Testis (tissue), 3 donors: ENCODE data around the gene SSR4. TPM values are rescaled to one million over a fixed set of nuclear protein-coding genes. Genes with fewer than 3 reads are reported as not detected.

Experiments
- DNase-seq: peaks from one replicate; pipeline ENCODE4 v3.0.0-alpha.2; 2019
- H3K27ac ChIP-seq, 2 donors: fragments of 200-600 bp; sonication (generic); one replicate each; pipeline ENCODE4 v1.5.1; 2019
- H3K27me3 ChIP-seq: fragments of 200-600 bp; sonication (generic); one replicate; pipeline ENCODE4 v1.5.1; 2019
- H3K36me3 ChIP-seq: fragments of 200-600 bp; sonication (generic); one replicate; pipeline ENCODE4 v1.5.1; 2017; ENCODE audit warnings: low read depth; ENCODE audit errors: missing control alignments
- H3K4me1 ChIP-seq: fragments of 200-600 bp; sonication (generic); one replicate; pipeline ENCODE4 v1.5.1; 2019
- H3K4me3 ChIP-seq, 2 donors: fragments of 200-600 bp; sonication (generic); one replicate each; pipeline ENCODE4 v1.5.1; 2017 to 2019
- H3K9me3 ChIP-seq: fragments of 200-600 bp; sonication (generic); one replicate; pipeline ENCODE4 v1.5.1; 2017
- POLR2A ChIP-seq: fragments of 450-650 bp; IDR thresholded peaks from one replicate; pipeline ENCODE4 v1.6.1; 2017; ENCODE audit warnings: antibody characterized with exemption, mild to moderate bottlenecking, moderate library complexity
- WGBS, 2 donors: methylation state at CpG; one replicate each; pipeline ENCODE4 v1.1.5; 2018; 5-methylcytosine and 5-hydroxymethylcytosine counted together
- intact Hi-C: fragments of 100-400 bp; cut with DNase I; formaldehyde crosslinking; loops from one replicate; pipeline ENCODE4 v1.15.1; 2023; ENCODE audit warnings: low total_unique reads
- polyA plus RNA-seq: library from polyadenylated mRNA; stranded (reverse); fragments of 350-450 nt; fragmentation: Illumina TruSeq; extraction: RNeasy Lipid Tissue Mini Kit (QIAGEN cat#74804); gene quantifications from one replicate; pipeline ENCODE4 v1.2.3, GENCODE V29; 2014; ENCODE audit warnings: low read depth, low replicate concordance; ENCODE audit not compliant: insufficient read depth
- total RNA-seq, 2 donors: library from RNA; depleted of rRNA; stranded (reverse); fragments of >200 nt; gene quantifications; one replicate each; pipeline ENCODE4 v1.2.3, GENCODE V29; 2016
- TF ChIP-seq, protein P1 (sequence below), 3 experiments: fragments of 450-650 bp in 2 of 3; fragments of 200-600 bp in 1 of 3; sonication (generic) in 1 of 3; IDR thresholded peaks; one replicate each; pipeline ENCODE4 v1.5.1; 2016 to 2019; ENCODE audit warnings: antibody characterized with exemption in 3 of 3, mild to moderate bottlenecking in 2 of 3, moderate library complexity in 1 of 3

Gene SSR4
- total and polyA plus RNA-seq, 3 donors from 2014 or later, result 246 to 294 (median 275) TPM

DNA sequence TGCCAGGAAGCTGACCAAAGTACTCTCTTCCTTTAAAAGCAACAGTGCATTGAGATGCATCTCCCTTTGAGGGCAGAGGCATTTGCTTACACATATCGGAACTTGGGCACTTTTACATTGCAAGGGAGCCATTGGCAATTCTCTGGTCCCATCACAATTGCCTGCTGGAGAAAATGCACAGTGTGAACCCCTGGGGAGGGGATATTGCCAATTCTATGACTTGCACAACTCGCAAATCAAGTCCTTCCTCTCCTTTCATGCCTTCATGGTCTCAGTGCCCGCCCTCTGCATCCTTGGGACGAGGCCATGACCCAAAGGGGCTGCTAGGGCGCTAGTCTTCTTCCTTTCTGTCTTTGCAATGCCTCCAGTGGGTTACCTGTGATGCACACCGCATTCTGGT lies 50.7 kb downstream of the SSR4 start:
- Histone ChIP-seq H3K9me3 (no peaks in the 10 kb centered on the region), H3K4me1 (no peaks in the 10 kb centered on the region), H3K27ac (no peak overlapping the region), H3K36me3 (no peaks in the 10 kb centered on the region), H3K4me3 (no peak overlapping the region), H3K27me3 (no peaks in the 10 kb centered on the region)
- TF ChIP-seq, protein P1, sequence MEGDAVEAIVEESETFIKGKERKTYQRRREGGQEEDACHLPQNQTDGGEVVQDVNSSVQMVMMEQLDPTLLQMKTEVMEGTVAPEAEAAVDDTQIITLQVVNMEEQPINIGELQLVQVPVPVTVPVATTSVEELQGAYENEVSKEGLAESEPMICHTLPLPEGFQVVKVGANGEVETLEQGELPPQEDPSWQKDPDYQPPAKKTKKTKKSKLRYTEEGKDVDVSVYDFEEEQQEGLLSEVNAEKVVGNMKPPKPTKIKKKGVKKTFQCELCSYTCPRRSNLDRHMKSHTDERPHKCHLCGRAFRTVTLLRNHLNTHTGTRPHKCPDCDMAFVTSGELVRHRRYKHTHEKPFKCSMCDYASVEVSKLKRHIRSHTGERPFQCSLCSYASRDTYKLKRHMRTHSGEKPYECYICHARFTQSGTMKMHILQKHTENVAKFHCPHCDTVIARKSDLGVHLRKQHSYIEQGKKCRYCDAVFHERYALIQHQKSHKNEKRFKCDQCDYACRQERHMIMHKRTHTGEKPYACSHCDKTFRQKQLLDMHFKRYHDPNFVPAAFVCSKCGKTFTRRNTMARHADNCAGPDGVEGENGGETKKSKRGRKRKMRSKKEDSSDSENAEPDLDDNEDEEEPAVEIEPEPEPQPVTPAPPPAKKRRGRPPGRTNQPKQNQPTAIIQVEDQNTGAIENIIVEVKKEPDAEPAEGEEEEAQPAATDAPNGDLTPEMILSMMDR (IDR thresholded peaks at IDR 0.05), result no peak
- TF ChIP-seq POLR2A, result no peak
- intact Hi-C loops, result no loop called here
- WGBS, 2 donors, result 49 to 65% methylated on average over 5 to 6 of the region's 6 CpGs
- DNase-seq, result no peak

DNA sequence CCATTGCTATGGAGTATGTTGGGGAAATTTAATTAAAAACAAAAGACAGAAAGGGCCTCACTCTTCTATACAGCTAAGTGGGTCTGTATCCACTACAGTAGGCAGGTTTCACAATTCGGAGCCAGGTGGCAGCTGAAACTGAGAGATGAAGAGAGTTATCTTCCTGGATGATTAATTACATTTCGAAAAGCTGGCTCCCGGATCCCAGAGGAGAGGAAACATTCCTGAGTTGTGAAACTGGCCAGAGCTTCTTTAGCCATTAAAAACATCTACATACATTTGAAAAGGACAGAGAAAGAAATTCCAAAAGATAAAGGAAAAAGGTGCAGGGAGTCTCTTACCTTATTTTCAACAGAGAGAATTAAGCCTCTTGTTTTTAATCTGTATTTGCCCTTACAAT lies 51.4 kb downstream of the SSR4 start:
- WGBS, 2 donors, result 28 to 32% methylated on average over 3 of the region's 3 CpGs
- TF ChIP-seq, protein P1 (IDR thresholded peaks at IDR 0.05), result no peak
- TF ChIP-seq POLR2A, result no peak
- Histone ChIP-seq H3K4me3 (no peak overlapping the region), H3K9me3 (no peaks in the 10 kb centered on the region), H3K27ac (no peak overlapping the region), H3K27me3 (no peaks in the 10 kb centered on the region), H3K36me3 (no peaks in the 10 kb centered on the region), H3K4me1 (no peaks in the 10 kb centered on the region)
- DNase-seq, result no peak
- intact Hi-C loops, result no loop called here

Other genes with a start within 250 kb of the SSR4 start
- gene CCNQ, start 195.5 kb upstream of the SSR4 start, total RNA-seq, result 10 to 100 TPM; 26.9 to 27.6 TPM
- 19.6 TPM for gene CCNQ, start 195.5 kb upstream of the SSR4 start, polyA plus RNA-seq
- 10 to 100 TPM in 1 of 2 donors, 1 to 10 TPM in 1; 6.2 to 10.2 TPM for gene DUSP9, start 147.5 kb upstream of the SSR4 start, total RNA-seq
- 2.5 TPM for gene DUSP9, start 147.5 kb upstream of the SSR4 start, polyA plus RNA-seq
- 10 to 100 TPM; 41.0 to 51.5 TPM for gene PNCK, start 120.9 kb upstream of the SSR4 start, total RNA-seq
- gene PNCK, start 120.9 kb upstream of the SSR4 start, polyA plus RNA-seq, result 19.9 TPM
- gene SLC6A8, start 106.7 kb upstream of the SSR4 start, total RNA-seq, result 100 to 1,000 TPM in 1 of 2 donors, 10 to 100 TPM in 1; 91.3 to 107 TPM
- 73.5 TPM for gene SLC6A8, start 106.7 kb upstream of the SSR4 start, polyA plus RNA-seq
- gene BCAP31, start 70.3 kb upstream of the SSR4 start, total RNA-seq, result 100 to 1,000 TPM; 149 to 153 TPM
- 222 TPM for gene BCAP31, start 70.3 kb upstream of the SSR4 start, polyA plus RNA-seq
- 100 to 1,000 TPM in 1 of 2 donors, 10 to 100 TPM in 1; 84.4 to 112 TPM for gene ABCD1, start 69.8 kb upstream of the SSR4 start, total RNA-seq
- gene ABCD1, start 69.8 kb upstream of the SSR4 start, polyA plus RNA-seq, result 34.3 TPM
- gene PLXNB3, start 30.4 kb upstream of the SSR4 start, total RNA-seq, result 10 to 100 TPM; 49.3 to 57.9 TPM
- 28.0 TPM for gene PLXNB3, start 30.4 kb upstream of the SSR4 start, polyA plus RNA-seq
- 1 to 10 TPM in 1 of 2 donors, under 1 TPM in 1; 0.62 to 2.2 TPM for gene SRPK3, start 13.6 kb upstream of the SSR4 start, total RNA-seq
- gene SRPK3, start 13.6 kb upstream of the SSR4 start, polyA plus RNA-seq, result 1.3 TPM
- gene IDH3G, start 293 bp upstream of the SSR4 start, total RNA-seq, result 10 to 100 TPM; 74.9 to 83.1 TPM
- 52.4 TPM for gene IDH3G, start 293 bp upstream of the SSR4 start, polyA plus RNA-seq
- 10 to 100 TPM; 13.5 to 17.2 TPM for gene PDZD4, start 35.9 kb downstream of the SSR4 start, total RNA-seq
- 11.2 TPM for gene PDZD4, start 35.9 kb downstream of the SSR4 start, polyA plus RNA-seq
- gene L1CAM, start 91.5 kb downstream of the SSR4 start, total RNA-seq, result 1 to 10 TPM; 1.7 to 4.5 TPM
- gene L1CAM, start 91.5 kb downstream of the SSR4 start, polyA plus RNA-seq, result 2.5 TPM
- 1 to 10 TPM in 1 of 2 donors, under 1 TPM in 1; 0.74 to 1.1 TPM for gene AVPR2, start 110.0 kb downstream of the SSR4 start, total RNA-seq
- gene AVPR2, start 110.0 kb downstream of the SSR4 start, polyA plus RNA-seq, result 1.3 TPM
- gene ARHGAP4, start 131.6 kb downstream of the SSR4 start, total RNA-seq, result 10 to 100 TPM; 34.6 to 41.3 TPM
- gene ARHGAP4, start 131.6 kb downstream of the SSR4 start, polyA plus RNA-seq, result 25.6 TPM
- gene NAA10, start 140.4 kb downstream of the SSR4 start, total RNA-seq, result 10 to 100 TPM; 46.7 to 52.8 TPM
- gene NAA10, start 140.4 kb downstream of the SSR4 start, polyA plus RNA-seq, result 33.9 TPM
- 1 to 10 TPM; 2.8 to 3.4 TPM for gene RENBP, start 150.0 kb downstream of the SSR4 start, total RNA-seq
- gene RENBP, start 150.0 kb downstream of the SSR4 start, polyA plus RNA-seq, result 4.8 TPM
- 100 to 1,000 TPM; 102 to 115 TPM for gene HCFC1, start 177.2 kb downstream of the SSR4 start, total RNA-seq
- 32.3 TPM for gene HCFC1, start 177.2 kb downstream of the SSR4 start, polyA plus RNA-seq
- gene TMEM187, start 178.1 kb downstream of the SSR4 start, total RNA-seq, result 10 to 100 TPM; 13.1 to 15.7 TPM
- gene TMEM187, start 178.1 kb downstream of the SSR4 start, polyA plus RNA-seq, result 6.1 TPM
- 10 to 100 TPM; 77.6 to 90.8 TPM for gene IRAK1, start 225.2 kb downstream of the SSR4 start, total RNA-seq
- 48.6 TPM for gene IRAK1, start 225.2 kb downstream of the SSR4 start, polyA plus RNA-seq